HepG2 (cell line): ENCODE measurements around the gene ACSL3. TPM values are rescaled to one million over a fixed set of nuclear protein-coding genes. Genes with fewer than 3 reads are reported as not detected.
A peak's percentile ranks its signal among the peaks of the same experiment; 100 is the strongest.

Source experiments
- CC2D1A ChIP-seq: sonication (generic); formaldehyde crosslinking; IDR thresholded peaks from 2 replicates; pipeline ENCODE4 v1.8.1; 2023; ENCODE audit warnings: mild to moderate bottlenecking, missing genetic modification reagents
- CENPT ChIP-seq: sonication (generic); formaldehyde crosslinking; IDR thresholded peaks from 2 replicates; pipeline ENCODE4 v1.8.0; 2022; ENCODE audit warnings: low read depth, mild to moderate bottlenecking, moderate library complexity, missing genetic modification reagents
- CREB1 ChIP-seq, 2 experiments: fragments of 450-650 bp in 1 of 2; IDR thresholded peaks; 2 replicates each; pipeline ENCODE4 v1.6.1; 2016 to 2017; ENCODE audit warnings: control low read depth in 1 of 2, mild to moderate bottlenecking in 1 of 2, missing compliant biosample characterization in 1 of 2, missing genetic modification characterization in 1 of 2
- CREM ChIP-seq, 2 experiments: sonication (generic) in 1 of 2; formaldehyde crosslinking in 1 of 2; IDR thresholded peaks; 2 replicates each; pipeline versions ENCODE4 v1.4.0 to v1.6.1; 2016 to 2020; ENCODE audit warnings: antibody characterized with exemption in 1 of 2, mild to moderate bottlenecking in 1 of 2, missing genetic modification reagents in 1 of 2
- DPF2 ChIP-seq: sonication (generic); formaldehyde crosslinking; IDR thresholded peaks from 2 replicates; pipeline ENCODE4 v1.4.0; 2020; ENCODE audit warnings: mild to moderate bottlenecking, low read depth, missing genetic modification reagents, borderline replicate concordance
- FOXK1 ChIP-seq: sonication (generic); formaldehyde crosslinking; IDR thresholded peaks from 2 replicates; pipeline ENCODE4 v1.4.0; 2020; ENCODE audit warnings: low read depth, missing genetic modification reagents, borderline replicate concordance
- KAT2B ChIP-seq: fragments of 150-350 bp; IDR thresholded peaks from 2 replicates; pipeline ENCODE4 v1.6.1; 2014; ENCODE audit warnings: low read depth, low read length, borderline replicate concordance
- KLF12 ChIP-seq: sonication (generic); formaldehyde crosslinking; IDR thresholded peaks from 2 replicates; pipeline ENCODE4 v1.4.0; 2020; ENCODE audit warnings: missing genetic modification reagents, borderline replicate concordance
- KMT2A ChIP-seq: sonication (generic); formaldehyde crosslinking; IDR thresholded peaks from 2 replicates; pipeline ENCODE4 v1.4.0; 2020; ENCODE audit warnings: missing genetic modification reagents
- NR0B2 ChIP-seq: sonication (generic); formaldehyde crosslinking; IDR thresholded peaks from 2 replicates; pipeline ENCODE4 v1.4.0; 2020; ENCODE audit warnings: mild to moderate bottlenecking, missing genetic modification reagents
- NR2C2 ChIP-seq: sonication (generic); formaldehyde crosslinking; IDR thresholded peaks from 2 replicates; pipeline ENCODE4 v1.4.0; 2020; ENCODE audit warnings: missing genetic modification reagents, mild to moderate bottlenecking, moderate library complexity, borderline replicate concordance
- POLR2A ChIP-seq, 2 experiments: IDR thresholded peaks; 2 replicates each; pipeline ENCODE4 v1.6.1; 2011; ENCODE audit warnings: low read depth in 2 of 2, low read length in 2 of 2, mild to moderate bottlenecking in 1 of 2, moderate library complexity in 1 of 2; ENCODE audit not compliant: insufficient read depth in 1 of 2
- RXRA ChIP-seq: sonication (generic); formaldehyde crosslinking; IDR thresholded peaks from 2 replicates; pipeline ENCODE4 v1.5.1; 2020; ENCODE audit warnings: missing genetic modification reagents
- SAP130 ChIP-seq: IDR thresholded peaks from 2 replicates; pipeline ENCODE4 v1.6.1; 2016; ENCODE audit warnings: low read depth
- SP2 ChIP-seq: sonication (generic); formaldehyde crosslinking; IDR thresholded peaks from 2 replicates; pipeline ENCODE4 v1.5.1; 2020; ENCODE audit warnings: mild to moderate bottlenecking, missing genetic modification reagents
- SYNCRIP ChIP-seq: fragments of 200-400 bp; formaldehyde crosslinking; IDR thresholded peaks from 2 replicates; pipeline ENCODE4 v1.6.1; 2018; ENCODE audit warnings: mild to moderate bottlenecking, low read depth, low read length; ENCODE audit not compliant: insufficient read depth
- TOPORS ChIP-seq: sonication (generic); formaldehyde crosslinking; IDR thresholded peaks from 2 replicates; pipeline ENCODE4 v1.8.0; 2023; ENCODE audit warnings: mild to moderate bottlenecking, missing genetic modification reagents
- TRIM22 ChIP-seq: fragments of 450-650 bp; IDR thresholded peaks from 2 replicates; pipeline ENCODE4 v1.6.1; 2017
- ZBTB7B ChIP-seq: sonication (generic); formaldehyde crosslinking; IDR thresholded peaks from 2 replicates; pipeline ENCODE4 v1.4.0; 2020; ENCODE audit warnings: missing genetic modification reagents
- ZNF12 ChIP-seq: sonication (generic); formaldehyde crosslinking; IDR thresholded peaks from 2 replicates; pipeline ENCODE4 v1.5.0; 2020; ENCODE audit warnings: missing genetic modification reagents
- ZNF281 ChIP-seq: sonication (generic); formaldehyde crosslinking; IDR thresholded peaks from 2 replicates; pipeline ENCODE4 v1.4.0; 2020; ENCODE audit warnings: missing genetic modification reagents, borderline replicate concordance
- ZNF292 ChIP-seq: sonication (generic); formaldehyde crosslinking; IDR thresholded peaks from 2 replicates; pipeline ENCODE4 v1.8.1; 2022; ENCODE audit warnings: mild to moderate bottlenecking, low read depth, missing genetic modification reagents, borderline replicate concordance
- ZNF484 ChIP-seq: sonication (generic); formaldehyde crosslinking; IDR thresholded peaks from 2 replicates; pipeline ENCODE4 v1.5.1; 2020; ENCODE audit warnings: mild to moderate bottlenecking, low read depth, missing genetic modification reagents, borderline replicate concordance
- ZNF547 ChIP-seq: sonication (generic); formaldehyde crosslinking; IDR thresholded peaks from 2 replicates; pipeline ENCODE4 v1.5.1; 2020; ENCODE audit warnings: mild to moderate bottlenecking, missing genetic modification reagents
- ZNF556 ChIP-seq: sonication (generic); formaldehyde crosslinking; IDR thresholded peaks from 2 replicates; pipeline ENCODE4 v1.4.0; 2020; ENCODE audit warnings: mild to moderate bottlenecking, missing genetic modification reagents, borderline replicate concordance
- ZNF766 ChIP-seq: sonication (generic); formaldehyde crosslinking; IDR thresholded peaks from 2 replicates; pipeline ENCODE4 v1.5.0; 2020; ENCODE audit warnings: missing genetic modification reagents, borderline replicate concordance
- ZNF776 ChIP-seq: sonication (generic); formaldehyde crosslinking; IDR thresholded peaks from 2 replicates; pipeline ENCODE4 v1.4.0; 2020; ENCODE audit warnings: mild to moderate bottlenecking, missing genetic modification reagents
- ZNF839 ChIP-seq: sonication (generic); formaldehyde crosslinking; IDR thresholded peaks from 2 replicates; pipeline ENCODE4 v1.4.0; 2020; ENCODE audit warnings: missing genetic modification reagents, mild to moderate bottlenecking, borderline replicate concordance
- polyA plus RNA-seq, 8 experiments: library from polyadenylated mRNA; depleted of rRNA in 3 of 8; stranded (reverse) in 7 of 8; unstranded in 1 of 8; fragments of >200 nt; fragmentation: Illumina TruSeq in 4 of 8; extraction: Trizol in 4 of 8; gene quantifications; 2 replicates each; pipeline versions ENCODE4 v1.2.1 to v1.2.3, GENCODE V29; 2011 to 2016; ENCODE audit warnings: low read depth in 4 of 8, missing spikeins in 1 of 8, mixed read lengths in 1 of 8; ENCODE audit not compliant: insufficient read depth in 1 of 8
- total RNA-seq, 5 experiments: library from RNA; depleted of rRNA; stranded (reverse); fragments of >200 nt; fragmentation: Illumina TruSeq; extraction: Trizol; gene quantifications; 2 replicates each; pipeline ENCODE4 v1.2.3, GENCODE V29; 2016; ENCODE audit warnings: low read depth in 1 of 5

Gene ACSL3
- total and polyA plus RNA-seq, 2 of the 13 experiments (the other 11 are each of a cell fraction or from before 2014, with no cell fraction given): 305 to 365 TPM

- TF ChIP-seq ZNF281 (CRISPR knock-in tag) (no peak), CC2D1A (CRISPR knock-in tag) (no peak), TOPORS (CRISPR knock-in tag) (no peak), ZNF776 (CRISPR knock-in tag) (no peak), KAT2B (no peak), SAP130 (CRISPR knock-in tag) (0 out of 2 replicates have a peak, but pooled peaks have one; percentile 7), ZNF292 (no peak), DPF2 (CRISPR knock-in tag) (no peak), NR0B2 (no peak), CENPT (CRISPR knock-in tag) (no peak), SYNCRIP (no peak), RXRA (CRISPR knock-in tag) (no peak), FOXK1 (CRISPR knock-in tag) (no peak), POLR2A (IDR thresholded peaks at IDR 0.05; ENCODE audit: insufficient read depth in 1 of 2, low read depth in 2 of 2, low read length in 2 of 2) (no peak), ZNF12 (CRISPR knock-in tag) (no peak), NR2C2 (no peak), KLF12 (CRISPR knock-in tag) (no peak), ZNF547 (CRISPR knock-in tag) (no peak), SP2 (no peak), ZNF839 (CRISPR knock-in tag) (no peak), TRIM22 (no peak), CREB1 (IDR thresholded peaks at IDR 0.05) (no peak), CREB1 (CRISPR knock-in tag; IDR thresholded peaks at IDR 0.05) (peak; percentile 52; the same call in 1 of the 2 replicates), ZBTB7B (no peak), ZNF556 (CRISPR knock-in tag) (no peak; the same call in 1 of the 2 replicates), ZNF766 (CRISPR knock-in tag) (no peak), CREM (IDR thresholded peaks at IDR 0.05) (peak; percentile 12; the same call in 1 of the 2 replicates), CREM (CRISPR knock-in tag; IDR thresholded peaks at IDR 0.05) (no peak), ZNF484 (CRISPR knock-in tag) (no peak), KMT2A (CRISPR knock-in tag) (peak; percentile 50; the same call in 1 of the 2 replicates)
Measured at GRCh38 chr2:222907790-222908441, 47.1 kb downstream of the ACSL3 start (continued).
